Effector memory CD8-positive, alpha-beta T cell (primary cell): ENCODE data around the gene KLF11.

Experiments used
- ATAC-seq: fragments of 150-1000 bp; cut with Tn5 transposase; replicated peaks from 2 replicates; pipeline ENCODE4 v1.10.0; 2021; ENCODE audit warnings: mild to moderate bottlenecking, moderate library complexity
- DNase-seq, 3 experiments: peaks; one replicate each; pipeline ENCODE4 v3.0.0; 2021
- H3K27ac Mint-ChIP-seq, 2 donors: one replicate each; pipeline ENCODE4 v1.8.0; 2022; ENCODE audit warnings: mild to moderate bottlenecking in 2 of 2, mixed read lengths in 2 of 2, moderate library complexity in 2 of 2
- H3K27me3 Mint-ChIP-seq, 2 donors: one replicate each; pipeline ENCODE4 v1.8.0; 2022; ENCODE audit warnings: mixed read lengths in 2 of 2
- H3K36me3 Mint-ChIP-seq: one replicate; pipeline ENCODE4 v1.8.0; 2022; ENCODE audit warnings: mild to moderate bottlenecking, moderate library complexity, mixed read lengths; ENCODE audit not compliant: insufficient read depth
- H3K4me1 Mint-ChIP-seq, 2 donors: one replicate each; pipeline ENCODE4 v1.8.0; 2022; ENCODE audit warnings: low read depth in 2 of 2, mixed read lengths in 2 of 2
- H3K4me3 Mint-ChIP-seq, 2 donors: one replicate each; pipeline ENCODE4 v1.8.0; 2022; ENCODE audit warnings: mild to moderate bottlenecking in 2 of 2, mixed read lengths in 2 of 2, moderate library complexity in 2 of 2
- H3K9me3 Mint-ChIP-seq, 2 donors: one replicate each; pipeline ENCODE4 v1.8.0; 2022; ENCODE audit warnings: mixed read lengths in 2 of 2

KLF11 gene

DNA sequence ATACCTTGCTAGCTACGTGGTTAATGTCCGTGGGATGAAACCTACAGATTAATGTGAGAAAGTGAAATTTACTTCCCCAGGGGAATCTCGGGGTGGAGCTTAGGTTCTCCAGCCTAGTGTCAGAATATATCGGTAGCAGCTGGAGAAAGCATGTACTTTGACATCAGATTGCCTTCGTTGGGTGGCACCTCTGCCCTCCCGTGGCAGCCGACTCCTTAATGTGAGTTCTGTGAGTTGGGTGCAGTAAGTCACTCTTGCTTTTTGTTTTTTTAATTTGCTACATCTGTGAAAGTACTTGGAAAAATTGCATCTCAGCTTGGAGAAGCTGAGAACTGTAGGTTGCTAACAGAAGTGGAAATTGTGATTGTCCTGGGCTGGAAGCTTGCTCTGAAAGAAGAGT lies 3.6 kb downstream of the KLF11 start:
- no peak overlapping the region for H3K4me3 Mint-ChIP-seq
- ATAC-seq: no peak
- no peaks in the 10 kb centered on the region for H3K9me3 Mint-ChIP-seq
- H3K4me1 Mint-ChIP-seq: peaks cover 17 to 18% of the 10 kb centered on the region in 2 donors
- peak overlapping the region in 1 of 2 donors; percentile 81 for H3K27ac Mint-ChIP-seq
- H3K36me3 Mint-ChIP-seq: peaks cover 63% of the 10 kb centered on the region
- H3K27me3 Mint-ChIP-seq: no peaks in the 10 kb centered on the region
- no peak for DNase-seq

DNA sequence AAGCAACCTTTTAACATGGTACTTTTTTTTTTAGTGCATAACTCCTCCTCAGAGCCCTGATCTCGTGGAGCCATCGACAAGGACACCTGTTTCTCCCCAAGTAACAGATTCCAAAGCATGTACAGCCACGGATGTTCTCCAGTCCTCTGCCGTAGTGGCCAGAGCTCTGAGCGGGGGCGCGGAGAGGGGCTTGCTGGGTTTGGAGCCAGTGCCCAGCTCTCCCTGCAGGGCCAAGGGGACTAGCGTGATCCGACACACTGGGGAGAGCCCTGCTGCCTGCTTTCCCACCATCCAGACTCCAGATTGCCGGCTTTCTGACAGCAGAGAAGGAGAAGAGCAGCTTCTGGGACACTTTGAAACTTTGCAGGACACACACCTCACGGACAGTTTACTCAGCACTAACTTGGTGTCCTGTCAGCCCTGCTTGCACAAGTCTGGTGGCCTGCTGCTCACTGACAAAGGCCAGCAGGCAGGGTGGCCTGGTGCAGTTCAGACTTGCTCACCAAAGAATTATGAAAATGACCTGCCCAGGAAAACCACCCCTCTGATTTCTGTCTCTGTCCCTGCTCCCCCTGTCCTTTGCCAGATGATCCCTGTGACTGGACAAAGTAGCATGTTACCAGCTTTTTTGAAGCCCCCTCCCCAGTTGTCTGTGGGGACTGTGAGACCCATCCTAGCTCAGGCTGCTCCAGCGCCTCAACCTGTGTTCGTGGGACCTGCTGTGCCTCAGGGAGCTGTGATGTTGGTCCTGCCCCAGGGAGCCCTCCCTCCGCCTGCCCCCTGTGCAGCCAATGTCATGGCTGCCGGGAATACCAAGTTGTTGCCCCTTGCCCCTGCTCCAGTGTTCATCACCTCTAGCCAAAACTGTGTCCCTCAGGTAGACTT lies 4.5 kb downstream of the KLF11 start:
- Mint-ChIP-seq H3K4me1 (peaks cover 11 to 12% of the 10 kb centered on the region in 2 donors), H3K27me3 (no peaks in the 10 kb centered on the region), H3K4me3 (no peak overlapping the region), H3K27ac (peak overlapping the region in 1 of 2 donors; percentile 81), H3K36me3 (peaks cover 64% of the 10 kb centered on the region), H3K9me3 (no peaks in the 10 kb centered on the region)
- DNase-seq (no peak), ATAC-seq (no peak)

DNA sequence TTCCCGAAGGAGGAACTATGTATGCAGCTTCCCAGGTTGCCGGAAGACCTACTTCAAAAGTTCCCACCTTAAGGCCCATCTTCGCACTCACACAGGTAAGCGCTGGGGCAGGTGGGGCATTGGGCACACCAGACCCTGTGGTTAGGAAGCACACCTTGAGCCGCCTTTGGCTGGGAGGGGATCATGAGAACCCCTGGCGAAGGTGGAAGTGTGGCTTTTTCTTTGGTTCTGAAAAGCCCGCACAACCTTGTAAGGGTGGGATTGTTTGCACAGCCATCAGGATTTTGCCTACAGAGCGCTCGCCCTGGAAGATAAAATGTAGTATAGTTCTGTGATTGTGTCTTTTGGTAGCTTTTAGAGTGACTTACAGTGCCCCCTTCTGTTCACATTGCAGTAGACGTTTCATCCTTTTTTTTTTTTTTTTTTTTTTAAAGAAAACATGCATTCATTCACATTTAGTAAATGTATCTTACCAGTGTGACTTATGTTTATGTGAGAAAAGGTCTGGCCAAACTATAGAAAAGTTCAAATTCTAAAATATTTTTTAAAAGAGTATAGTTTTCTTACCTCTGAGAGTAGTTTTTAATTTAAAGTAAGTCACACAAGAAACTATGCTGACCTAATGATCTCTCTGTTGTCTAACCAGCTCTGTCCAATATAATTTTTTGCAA lies 5.3 kb downstream of the KLF11 start:
- no peaks in the 10 kb centered on the region for H3K27me3 Mint-ChIP-seq
- H3K4me3 Mint-ChIP-seq: no peak overlapping the region
- peak; percentile 26 to 33 (median 27) for DNase-seq
- H3K27ac Mint-ChIP-seq: no peak overlapping the region
- H3K36me3 Mint-ChIP-seq: peaks cover 69% of the 10 kb centered on the region
- ATAC-seq: no peak
- H3K9me3 Mint-ChIP-seq: no peaks in the 10 kb centered on the region
- H3K4me1 Mint-ChIP-seq: peaks cover 11 to 12% of the 10 kb centered on the region in 2 donors

DNA sequence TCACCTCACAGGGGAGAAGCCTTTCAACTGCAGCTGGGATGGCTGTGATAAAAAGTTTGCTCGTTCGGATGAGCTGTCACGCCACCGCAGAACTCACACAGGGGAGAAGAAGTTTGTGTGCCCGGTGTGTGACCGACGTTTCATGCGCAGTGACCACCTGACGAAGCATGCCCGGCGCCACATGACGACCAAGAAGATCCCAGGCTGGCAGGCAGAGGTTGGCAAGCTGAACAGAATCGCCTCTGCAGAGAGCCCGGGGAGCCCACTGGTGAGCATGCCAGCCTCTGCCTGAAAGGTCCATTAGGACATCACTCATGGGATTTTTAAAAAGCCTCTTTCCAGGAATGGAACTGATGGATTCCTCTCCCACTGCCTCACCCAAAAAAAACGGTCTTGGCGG lies 8.9 kb downstream of the KLF11 start:
- Mint-ChIP-seq H3K4me1 (peaks cover 4 to 5% of the 10 kb centered on the region in 2 donors), H3K4me3 (no peak overlapping the region), H3K27ac (no peak overlapping the region), H3K9me3 (no peaks in the 10 kb centered on the region), H3K36me3 (peaks cover 65% of the 10 kb centered on the region), H3K27me3 (peaks cover 0 to 2% of the 10 kb centered on the region in 2 donors)
- no peak for ATAC-seq
- DNase-seq: no peak

GRCh38 chr2:10053351-10053750 lies 10.0 kb downstream of the KLF11 start:
- Mint-ChIP-seq H3K4me1 (peaks cover 2 to 5% of the 10 kb centered on the region in 2 donors), H3K4me3 (no peak overlapping the region), H3K27me3 (peaks cover 0 to 9% of the 10 kb centered on the region in 2 donors), H3K9me3 (no peaks in the 10 kb centered on the region), H3K27ac (no peak overlapping the region), H3K36me3 (peaks cover 59% of the 10 kb centered on the region)
- ATAC-seq: no peak
- no peak for DNase-seq

DNA sequence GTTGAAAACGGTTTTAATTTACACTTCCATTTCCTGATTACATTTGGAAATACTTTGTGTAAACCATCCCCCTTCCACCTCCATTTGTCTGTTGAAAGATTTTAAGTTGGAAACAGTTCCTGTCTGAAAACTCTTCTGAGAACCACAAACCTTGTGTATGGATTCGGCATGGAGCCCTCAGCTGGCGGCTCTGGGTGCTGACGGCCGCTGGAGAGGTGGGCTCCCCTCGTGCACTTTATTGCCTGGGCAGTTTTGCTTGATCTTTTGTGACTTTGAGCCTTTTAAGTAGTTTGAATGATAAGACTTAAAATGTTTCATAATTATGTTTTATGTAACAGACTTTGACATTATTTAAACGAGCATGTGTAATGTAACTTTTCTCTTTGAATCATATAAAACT lies 11.1 kb downstream of the KLF11 start:
- no peaks in the 10 kb centered on the region for H3K9me3 Mint-ChIP-seq

DNA sequence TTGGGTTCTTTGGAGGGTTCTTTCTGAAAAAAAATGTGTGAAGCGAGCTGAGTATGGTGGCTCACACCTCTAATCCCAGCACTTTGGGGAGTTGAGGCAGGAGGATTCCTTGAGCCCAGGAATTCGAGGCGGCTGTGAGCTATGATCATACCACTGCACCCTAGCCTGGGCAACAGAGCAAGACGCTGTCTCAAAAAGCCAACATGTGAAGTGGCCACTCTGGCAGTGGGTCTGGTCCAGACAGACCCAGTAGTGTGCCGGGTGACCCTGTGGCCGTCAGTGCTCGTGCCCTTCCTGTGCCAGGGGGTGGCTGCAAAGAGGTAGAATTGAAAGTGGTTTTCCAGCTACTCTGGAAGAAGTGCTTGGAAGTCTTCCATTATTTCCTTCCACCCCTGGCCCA lies 11.6 kb downstream of the KLF11 start:
- Mint-ChIP-seq H3K4me3 (no peak overlapping the region), H3K9me3 (no peaks in the 10 kb centered on the region), H3K27ac (no peak overlapping the region), H3K36me3 (peaks cover 52% of the 10 kb centered on the region), H3K4me1 (no peaks in the 10 kb centered on the region), H3K27me3 (peaks cover 0 to 9% of the 10 kb centered on the region in 2 donors)
- DNase-seq (no peak), ATAC-seq (no peak)

More for the DNA sequence above, 11.1 kb downstream of the KLF11 start:
- peaks cover 56% of the 10 kb centered on the region for H3K36me3 Mint-ChIP-seq
- H3K4me1 Mint-ChIP-seq: peaks cover 2 to 3% of the 10 kb centered on the region in 2 donors
- no peak overlapping the region for H3K4me3 Mint-ChIP-seq
- ATAC-seq: no peak
- H3K27ac Mint-ChIP-seq: no peak overlapping the region
- no peak for DNase-seq
- H3K27me3 Mint-ChIP-seq: peaks cover 0 to 9% of the 10 kb centered on the region in 2 donors

- ATAC-seq: no peak
- Mint-ChIP-seq H3K27me3 (peaks cover 0 to 15% of the 10 kb centered on the region in 2 donors), H3K36me3 (peaks cover 38% of the 10 kb centered on the region), H3K4me1 (no peaks in the 10 kb centered on the region), H3K4me3 (no peak overlapping the region), H3K27ac (no peak overlapping the region), H3K9me3 (no peaks in the 10 kb centered on the region)
- no peak for DNase-seq
These were observed 13.1 kb downstream of the KLF11 start for GRCh38 chr2:10056439-10056838.

DNA sequence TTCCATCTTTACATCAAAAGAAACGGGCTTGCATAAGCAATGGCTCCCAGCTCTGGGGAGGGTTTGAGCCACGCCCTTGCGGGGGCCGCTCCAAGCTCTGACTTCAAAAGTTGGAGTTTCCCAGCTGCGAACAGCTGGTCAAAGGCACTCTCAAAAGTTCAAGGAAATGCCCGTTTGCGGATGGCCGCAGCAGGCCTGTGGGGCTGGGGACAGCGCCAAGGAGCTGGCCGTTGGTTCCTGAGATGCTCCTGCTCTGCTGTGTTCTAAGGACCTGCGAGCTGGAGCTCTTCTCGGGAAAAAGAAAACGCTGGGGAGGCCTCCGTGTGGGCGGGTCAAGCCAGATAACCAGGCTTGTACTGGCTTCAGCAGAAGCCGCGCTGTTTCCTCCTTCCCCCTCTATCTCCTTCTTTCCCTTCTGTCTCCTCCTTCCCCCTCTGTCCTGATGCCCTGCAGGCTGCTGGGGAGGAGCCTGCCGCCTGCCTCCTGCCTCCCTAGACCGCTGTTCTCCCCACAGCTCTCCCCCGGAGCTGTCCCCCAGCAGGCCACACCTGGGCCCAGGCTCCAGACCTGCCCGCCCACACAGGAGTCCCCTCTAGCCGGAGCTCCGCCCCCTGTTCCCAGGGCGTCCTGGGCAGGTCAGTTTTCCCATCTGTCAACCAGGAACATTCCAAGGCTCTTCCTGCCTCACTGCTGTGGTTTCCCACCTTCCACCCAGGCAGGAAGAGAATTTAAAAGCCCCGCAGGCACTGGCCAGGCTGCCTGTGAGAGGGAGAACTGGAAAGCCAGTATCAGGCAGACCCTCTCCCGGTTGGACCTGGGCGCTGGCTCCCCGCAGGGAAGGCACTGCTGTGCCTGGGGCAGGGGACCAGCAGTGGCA lies 14.1 kb downstream of the KLF11 start:
- no peak for DNase-seq
- H3K36me3 Mint-ChIP-seq: peaks cover 28% of the 10 kb centered on the region
- no peaks in the 10 kb centered on the region for H3K9me3 Mint-ChIP-seq
- no peak overlapping the region for H3K27ac Mint-ChIP-seq
- H3K4me1 Mint-ChIP-seq: no peaks in the 10 kb centered on the region
- peaks cover 0 to 18% of the 10 kb centered on the region in 2 donors for H3K27me3 Mint-ChIP-seq
- H3K4me3 Mint-ChIP-seq: no peak overlapping the region
- ATAC-seq: no peak

- H3K4me3 Mint-ChIP-seq: no peak overlapping the region
- no peaks in the 10 kb centered on the region for H3K9me3 Mint-ChIP-seq
- ATAC-seq (no peak), DNase-seq (no peak)
- H3K36me3 Mint-ChIP-seq: peaks cover 18% of the 10 kb centered on the region
- H3K27me3 Mint-ChIP-seq: peaks cover 0 to 18% of the 10 kb centered on the region in 2 donors
- H3K4me1 Mint-ChIP-seq: no peaks in the 10 kb centered on the region
- no peak overlapping the region for H3K27ac Mint-ChIP-seq
These were observed 15.1 kb downstream of the KLF11 start for GRCh38 chr2:10058251-10059015.

GRCh38 chr2:10059016-10059351 lies 15.6 kb downstream of the KLF11 start:
- Mint-ChIP-seq H3K36me3 (peaks cover 17% of the 10 kb centered on the region), H3K27me3 (peaks cover 0 to 18% of the 10 kb centered on the region in 2 donors), H3K27ac (no peak overlapping the region), H3K4me3 (no peak overlapping the region), H3K9me3 (no peaks in the 10 kb centered on the region), H3K4me1 (no peaks in the 10 kb centered on the region)
- ATAC-seq: no peak
- DNase-seq: no peak

GRCh38 chr2:10059552-10060335 lies 16.4 kb downstream of the KLF11 start:
- no peak for DNase-seq
- peaks cover 11% of the 10 kb centered on the region for H3K36me3 Mint-ChIP-seq
- ATAC-seq: no peak
- no peak overlapping the region for H3K27ac Mint-ChIP-seq
- peaks cover 0 to 18% of the 10 kb centered on the region in 2 donors for H3K27me3 Mint-ChIP-seq
- H3K4me1 Mint-ChIP-seq: no peaks in the 10 kb centered on the region
- no peaks in the 10 kb centered on the region for H3K9me3 Mint-ChIP-seq
- no peak overlapping the region for H3K4me3 Mint-ChIP-seq
